Brain pericyte (primary cell): Measurements from ENCODE around the gene SLC5A5.
A peak's percentile ranks its signal among the peaks of the same experiment; 100 is the strongest.
"Not testable (repeated sequence)": the region's sequence is repeated elsewhere in the genome, so short reads cannot be mapped to it uniquely, and the experiment has no call there.

Experiments
- DNase-seq: peaks from one replicate; pipeline ENCODE4 v3.0.0-alpha.2; 2012; ENCODE audit warnings: low read depth, low spot score

SLC5A5 gene

DNA sequence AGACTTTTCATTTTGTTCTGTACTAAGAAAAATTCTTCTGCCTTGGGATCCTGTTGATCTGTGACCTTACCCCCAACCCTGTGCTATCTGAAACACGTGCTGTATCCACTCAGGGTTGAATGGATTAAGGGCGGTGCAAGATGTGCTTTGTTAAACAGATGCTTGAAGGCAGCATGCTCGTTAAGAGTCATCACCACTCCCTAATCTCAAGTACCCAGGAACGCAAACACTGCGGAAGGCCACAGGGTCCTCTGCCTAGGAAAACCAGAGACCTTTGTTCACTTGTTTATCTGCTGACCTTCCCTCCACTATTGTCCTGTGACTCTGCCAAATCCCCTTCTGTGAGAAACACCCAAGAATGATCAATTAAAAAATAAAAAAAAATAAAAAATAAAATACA lies 47.4 kb downstream of the SLC5A5 start:
- DNase-seq = not testable (repeated sequence)

GRCh38 chr19:17920527-17920926 lies 48.8 kb downstream of the SLC5A5 start:
- DNase-seq = no peak

GRCh38 chr19:17922138-17922537 lies 50.4 kb downstream of the SLC5A5 start:
- DNase-seq = no peak

DNA sequence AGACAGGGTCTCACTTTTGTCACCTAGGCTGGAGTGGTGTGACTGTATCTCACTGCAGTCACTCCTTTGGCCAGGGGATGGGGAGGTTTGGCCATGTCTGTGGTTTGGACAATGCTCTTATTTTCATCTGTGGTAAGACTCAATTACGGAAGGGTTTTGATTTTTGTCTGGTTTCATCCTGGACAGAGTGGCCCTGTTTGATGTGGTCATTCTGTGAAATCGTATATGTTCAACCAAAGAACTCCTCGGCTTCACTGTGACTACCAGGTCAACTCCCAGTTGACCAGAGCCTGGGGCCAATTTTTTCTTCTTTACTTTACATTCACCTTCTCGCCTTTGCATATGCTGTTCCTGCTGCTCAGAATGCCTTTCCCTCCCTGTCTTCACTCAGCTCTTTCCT lies 54.3 kb downstream of the SLC5A5 start:
- no peak for DNase-seq

GRCh38 chr19:17929056-17929455 lies 57.3 kb downstream of the SLC5A5 start:
- no peak for DNase-seq

GRCh38 chr19:17931532-17932191 lies 59.9 kb downstream of the SLC5A5 start:
- no peak for DNase-seq

- DNase-seq = peak; percentile 86
Observed at GRCh38 chr19:17932485-17933338, 61.0 kb downstream of the SLC5A5 start, which contains the start of gene CCDC124. TSS of gene CCDC124 (plus strand) at chr19:17933015. CDS start at chr19:17936421, 3,406 bp downstream.

- no peak for DNase-seq
Observed at GRCh38 chr19:17933414-17934129, 61.8 kb downstream of the SLC5A5 start.

DNA sequence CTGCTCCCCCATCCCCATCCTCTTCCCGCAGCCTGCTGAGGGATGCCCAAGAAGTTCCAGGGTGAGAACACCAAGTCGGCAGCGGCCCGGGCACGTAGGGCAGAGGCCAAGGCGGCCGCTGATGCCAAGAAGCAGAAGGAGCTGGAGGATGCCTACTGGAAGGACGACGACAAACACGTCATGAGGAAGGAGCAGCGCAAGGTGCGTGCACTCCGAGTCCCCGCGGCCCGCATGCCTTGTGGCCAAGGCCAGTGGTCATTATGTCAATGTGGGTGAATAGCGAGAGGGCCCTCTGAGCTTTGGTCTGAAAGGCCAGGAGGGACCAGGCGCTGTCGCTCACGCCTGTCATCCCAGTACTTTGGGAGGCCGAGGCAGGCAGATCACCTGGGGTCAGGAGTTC lies 64.6 kb downstream of the SLC5A5 start:
- no peak for DNase-seq

DNA sequence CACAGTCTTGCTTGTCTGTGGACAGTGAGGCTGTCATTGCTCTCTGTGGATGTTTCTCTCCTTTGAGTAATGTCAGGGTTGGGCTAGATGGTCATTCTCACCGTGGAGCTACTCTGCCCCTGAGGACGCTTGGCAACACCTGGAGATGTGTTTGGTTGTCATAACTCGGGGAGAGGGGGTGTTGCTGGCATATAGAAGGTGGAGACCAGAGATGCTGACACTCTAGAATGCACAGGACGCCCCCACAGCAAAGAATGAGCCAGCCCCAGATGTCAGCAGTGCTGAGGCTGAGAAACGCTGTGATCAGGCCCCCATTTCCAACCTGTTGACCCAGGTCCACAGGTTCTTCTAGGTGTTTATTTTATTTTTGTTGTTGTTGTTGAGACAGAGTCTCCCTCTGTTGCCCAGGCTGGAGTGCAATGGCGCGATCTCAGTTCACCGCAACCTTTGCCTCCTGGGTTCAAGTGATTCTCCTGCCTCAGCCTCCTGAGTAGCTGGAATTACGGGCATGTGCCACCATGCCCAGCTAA lies 65.7 kb downstream of the SLC5A5 start:
- no peak for DNase-seq

DNA sequence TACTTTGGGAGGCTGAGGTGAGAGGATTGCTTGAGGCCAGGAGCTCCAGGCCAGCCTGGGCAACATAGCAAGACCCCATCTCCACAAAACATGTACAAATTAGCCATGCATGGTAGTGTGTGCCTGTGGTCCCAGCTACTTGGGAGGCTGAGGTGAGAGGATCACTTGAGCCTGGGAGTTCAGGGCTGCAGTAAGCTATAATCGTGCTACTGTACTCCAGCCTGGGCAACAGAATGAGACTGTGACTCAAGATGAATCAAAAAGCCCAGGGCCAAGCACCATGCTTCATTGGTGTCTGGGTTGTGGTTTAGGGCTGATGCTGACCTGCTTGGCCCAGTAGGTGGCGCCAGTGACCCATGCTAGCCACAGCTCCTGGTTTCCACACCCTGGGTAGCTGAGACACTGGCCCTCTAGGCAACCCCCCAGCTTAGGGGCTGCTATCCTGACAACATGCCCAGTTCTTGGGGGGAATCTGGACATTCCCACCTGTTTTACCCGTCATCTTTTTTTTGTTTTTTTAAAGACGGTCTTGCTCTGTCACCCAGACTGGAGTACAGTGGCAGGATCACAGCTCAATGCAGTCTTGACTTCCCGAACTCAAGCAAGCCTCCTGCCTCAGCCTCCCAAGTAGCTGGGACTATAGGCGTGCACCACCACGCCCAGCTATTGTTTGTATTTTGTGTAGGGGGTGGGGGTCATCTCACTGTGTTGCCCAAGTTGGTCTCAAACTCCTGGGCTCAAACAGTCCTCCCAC lies 66.5 kb downstream of the SLC5A5 start:
- peak; percentile 18 for DNase-seq

DNA sequence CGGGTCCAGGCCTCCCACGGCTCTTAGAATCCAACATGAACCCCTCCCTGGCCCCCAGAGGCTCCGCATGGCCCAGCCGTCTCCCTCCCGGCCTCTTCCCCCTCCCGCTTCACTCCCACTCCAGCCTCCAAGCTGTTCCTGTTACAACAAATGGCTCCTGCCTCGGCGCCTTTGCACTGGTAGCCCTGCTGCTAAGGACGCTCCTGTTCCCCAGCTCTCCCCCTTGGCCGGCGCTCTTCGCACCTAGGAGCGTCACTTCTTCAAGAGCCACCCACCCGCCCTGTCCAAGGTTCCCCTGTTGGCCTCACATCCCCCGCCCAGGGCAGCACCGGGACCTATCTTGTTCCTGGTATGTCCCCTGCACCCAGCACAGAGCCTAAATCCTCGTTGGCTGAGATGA lies 70.4 kb downstream of the SLC5A5 start:
- DNase-seq = no peak

GRCh38 chr19:17942582-17943273 lies 71.0 kb downstream of the SLC5A5 start:
- no peak for DNase-seq

GRCh38 chr19:17943274-17944221 lies 71.8 kb downstream of the SLC5A5 start:
- no peak for DNase-seq

- no peak for DNase-seq
Observed at GRCh38 chr19:17944301-17944700, 72.6 kb downstream of the SLC5A5 start.
